CD8-positive, alpha-beta memory T cell (primary cell): ENCODE results near the gene MTFR1L. TPM values are rescaled to one million over a fixed set of nuclear protein-coding genes. Genes with fewer than 3 reads are reported as not detected.

Source experiments
- CTCF ChIA-PET: fragments of 350-600 bp; sonication (Branson Sonifier 250); formaldehyde crosslinking; loops from one replicate; lab custom pipeline; 2021; ENCODE audit warnings: antibody characterized with exemption; lab: Charles Lee
- POLR2A ChIA-PET: fragments of 350-600 bp; sonication (Branson Sonifier 250); formaldehyde crosslinking; loops from one replicate; lab custom pipeline; 2021; ENCODE audit warnings: antibody characterized with exemption; lab: Charles Lee
- DNase-seq, 5 donors: peaks; one replicate each; pipeline versions ENCODE4 v3.0.0 to v3.0.0-alpha.2; 2020 to 2022; ENCODE audit warnings: mixed read lengths in 1 of 5
- H3K27ac ChIP-seq: one replicate; pipeline ENCODE4 v1.7.0; 2013; ENCODE audit warnings: low read depth, mild to moderate bottlenecking, low read length, moderate library complexity
- H3K27me3 ChIP-seq: 2 replicates; pipeline ENCODE4 v1.7.0; 2013; ENCODE audit warnings: low read length, mild to moderate bottlenecking; ENCODE audit not compliant: insufficient read depth, poor library complexity, severe bottlenecking
- H3K36me3 ChIP-seq: 2 replicates; pipeline ENCODE4 v1.7.0; 2013; ENCODE audit warnings: mild to moderate bottlenecking, low read length, moderate library complexity; ENCODE audit not compliant: insufficient read depth
- H3K4me1 ChIP-seq: 2 replicates; pipeline ENCODE4 v1.7.0; 2013; ENCODE audit warnings: mild to moderate bottlenecking, low read length, moderate library complexity; ENCODE audit not compliant: insufficient read depth
- H3K4me3 ChIP-seq: 2 replicates; pipeline ENCODE4 v1.7.0; 2013; ENCODE audit warnings: mild to moderate bottlenecking, low read length
- H3K9me3 ChIP-seq: 2 replicates; pipeline ENCODE4 v1.7.0; 2013; ENCODE audit warnings: mild to moderate bottlenecking, low read length
- H3K27ac Mint-ChIP-seq, 8 donors: one replicate each; pipeline ENCODE4 v1.8.0; 2020 to 2021; ENCODE audit warnings: mixed read lengths in 8 of 8, mild to moderate bottlenecking in 6 of 8, inconsistent platforms in 3 of 8, moderate library complexity in 3 of 8
- H3K27me3 Mint-ChIP-seq, 2 donors: one replicate each; pipeline ENCODE4 v1.8.0; 2020 to 2021; ENCODE audit warnings: mixed read lengths in 2 of 2, mild to moderate bottlenecking in 1 of 2, moderate library complexity in 1 of 2
- H3K36me3 Mint-ChIP-seq, 3 donors: one replicate each; pipeline ENCODE4 v1.8.0; 2020 to 2021; ENCODE audit warnings: mixed read lengths in 3 of 3, inconsistent platforms in 1 of 3, mild to moderate bottlenecking in 1 of 3
- H3K4me1 Mint-ChIP-seq, 3 donors: one replicate each; pipeline ENCODE4 v1.8.0; 2020 to 2021; ENCODE audit warnings: mixed read lengths in 3 of 3, inconsistent platforms in 1 of 3, mild to moderate bottlenecking in 1 of 3
- H3K4me3 Mint-ChIP-seq, 7 donors: one replicate each; pipeline ENCODE4 v1.8.0; 2020 to 2021; ENCODE audit warnings: mixed read lengths in 7 of 7, mild to moderate bottlenecking in 6 of 7, moderate library complexity in 4 of 7, inconsistent platforms in 2 of 7
- H3K9me3 Mint-ChIP-seq, 5 donors: one replicate each; pipeline ENCODE4 v1.8.0; 2020 to 2022; ENCODE audit warnings: mixed read lengths in 5 of 5, mild to moderate bottlenecking in 3 of 5, moderate library complexity in 2 of 5, inconsistent platforms in 1 of 5
- polyA plus RNA-seq: library from polyadenylated mRNA; unstranded; fragments of 300-500 nt; fragmentation: Illumina TruSeq; gene quantifications from one replicate; pipeline ENCODE4 v1.2.3, GENCODE V29; 2021
- total RNA-seq, 2 experiments: library from RNA; stranded (reverse); gene quantifications; one replicate each; pipeline ENCODE4 v1.2.3, GENCODE V29; 2021

Gene MTFR1L
- total RNA-seq (10 to 100 TPM; 30.2 to 33.5 TPM), polyA plus RNA-seq (29.7 TPM)

- Mint-ChIP-seq H3K9me3 (no peaks in the 10 kb centered on the region), H3K27ac (peak within 1 kb of the TSS; percentile 83 to 99 (median 96)), H3K27me3 (peaks cover 0 to 4% of the 10 kb centered on the region in 2 donors), H3K4me1 (peaks cover 30 to 40% (median 35%) of the 10 kb centered on the region in 3 donors), H3K36me3 (peaks cover 0 to 19% (median 0%) of the 10 kb centered on the region in 3 donors), H3K4me3 (peak within 1 kb of the TSS; percentile 92 to 98 (median 94))
- POLR2A ChIA-PET = interaction anchor here (0.8 to 2.7 kb wide), 9 partner anchors 19 to 588 kb away, joined by 3 to 17 read pairs (median 4); partner anchors contain the start of genes LDLRAP1, PAQR7, RSRP1 and SYF2
- Histone ChIP-seq H3K4me3 (peak within 1 kb of the TSS; percentile 71), H3K27ac (peak within 1 kb of the TSS; percentile 90), H3K36me3 (no peaks in the 10 kb centered on the region), H3K9me3 (no peaks in the 10 kb centered on the region), H3K4me1 (peaks cover 37% of the 10 kb centered on the region), H3K27me3 (no peaks in the 10 kb centered on the region)
- CTCF ChIA-PET = interaction anchor here (1.0 to 2.5 kb wide), 8 partner anchors 10 to 299 kb away, joined by 3 to 20 read pairs (median 4); partner anchors contain the start of gene PAQR7
- DNase-seq = peak; percentile 90 to 95 (median 92)
Observed at GRCh38 chr1:25819491-25820246, at the start of gene MTFR1L. Gene MTFR1L (plus strand): TSS chr1:25819954. CDS start chr1:25823105, 3,151 bp downstream.

GRCh38 chr1:25770541-25771220, 49.1 kb upstream of the MTFR1L start:
- CTCF ChIA-PET = no interaction called here
- Mint-ChIP-seq H3K4me3 (no peak overlapping the region), H3K4me1 (peaks cover 39 to 55% (median 46%) of the 10 kb centered on the region in 3 donors), H3K27me3 (no peaks in the 10 kb centered on the region), H3K27ac (peak overlapping the region in 2 of 8 donors; percentile 18 to 63), H3K9me3 (no peaks in the 10 kb centered on the region), H3K36me3 (peaks cover 4 to 33% (median 11%) of the 10 kb centered on the region in 3 donors)
- Histone ChIP-seq H3K4me3 (no peak overlapping the region), H3K9me3 (no peaks in the 10 kb centered on the region), H3K27ac (no peak overlapping the region), H3K4me1 (peaks cover 80% of the 10 kb centered on the region), H3K36me3 (no peaks in the 10 kb centered on the region), H3K27me3 (no peaks in the 10 kb centered on the region)
- peak in 1 of 5 donors; percentile 30 for DNase-seq
- POLR2A ChIA-PET = no interaction called here

DNA sequence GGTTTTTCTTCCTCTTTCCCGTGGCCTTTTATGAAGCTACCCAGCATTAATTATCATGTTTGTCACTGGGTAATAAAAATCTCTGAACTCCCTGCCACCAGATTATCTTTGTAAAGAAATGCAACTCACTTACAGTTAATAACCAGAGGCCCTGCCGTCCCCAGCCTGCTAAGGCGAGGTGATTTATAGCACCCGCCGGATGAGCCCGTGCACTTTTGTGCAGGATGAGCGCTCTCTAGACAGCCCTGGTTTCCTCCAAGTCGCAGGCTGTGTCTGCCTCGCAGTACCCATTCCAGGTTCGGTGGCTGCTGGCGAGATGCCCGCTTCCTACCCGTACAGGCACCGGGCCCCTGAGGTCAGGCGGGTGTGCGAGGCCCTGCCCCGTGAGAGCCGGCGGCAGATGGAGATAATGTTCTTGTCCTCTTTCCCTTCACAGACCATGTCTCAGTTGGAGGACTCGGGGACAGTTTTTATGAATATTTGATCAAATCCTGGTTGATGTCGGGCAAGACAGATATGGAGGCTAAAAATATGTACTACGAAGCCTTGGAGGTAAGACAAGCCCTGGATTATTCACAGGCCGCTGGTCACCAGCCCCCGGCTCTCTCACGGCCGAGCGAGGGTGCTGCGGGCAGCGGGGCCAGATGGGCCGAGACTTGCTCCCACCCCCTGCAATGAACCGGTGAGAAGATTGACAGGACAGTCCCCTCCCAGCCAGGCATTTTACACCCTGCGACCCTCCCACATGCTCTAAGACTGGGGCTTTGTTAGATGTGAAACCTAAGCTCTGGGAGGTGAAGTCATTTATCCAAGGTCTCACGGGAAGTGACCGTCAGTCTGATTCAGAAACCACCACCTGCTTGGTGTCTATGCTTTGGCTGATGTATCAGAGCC, 48.3 kb upstream of the MTFR1L start:
- Mint-ChIP-seq H3K27me3 (no peaks in the 10 kb centered on the region), H3K9me3 (no peaks in the 10 kb centered on the region), H3K4me1 (peaks cover 41 to 55% (median 47%) of the 10 kb centered on the region in 3 donors), H3K4me3 (peak overlapping the region in 1 of 7 donors; percentile 16), H3K27ac (peak overlapping the region in 1 of 8 donors; percentile 81), H3K36me3 (peaks cover 4 to 30% (median 11%) of the 10 kb centered on the region in 3 donors)
- Histone ChIP-seq H3K9me3 (no peaks in the 10 kb centered on the region), H3K27me3 (no peaks in the 10 kb centered on the region), H3K36me3 (no peaks in the 10 kb centered on the region), H3K27ac (no peak overlapping the region), H3K4me3 (no peak overlapping the region), H3K4me1 (peaks cover 78% of the 10 kb centered on the region)
- ChIA-PET CTCF (no interaction called here), POLR2A (no interaction called here)
- DNase-seq = peak in 1 of 5 donors; percentile 59

DNA sequence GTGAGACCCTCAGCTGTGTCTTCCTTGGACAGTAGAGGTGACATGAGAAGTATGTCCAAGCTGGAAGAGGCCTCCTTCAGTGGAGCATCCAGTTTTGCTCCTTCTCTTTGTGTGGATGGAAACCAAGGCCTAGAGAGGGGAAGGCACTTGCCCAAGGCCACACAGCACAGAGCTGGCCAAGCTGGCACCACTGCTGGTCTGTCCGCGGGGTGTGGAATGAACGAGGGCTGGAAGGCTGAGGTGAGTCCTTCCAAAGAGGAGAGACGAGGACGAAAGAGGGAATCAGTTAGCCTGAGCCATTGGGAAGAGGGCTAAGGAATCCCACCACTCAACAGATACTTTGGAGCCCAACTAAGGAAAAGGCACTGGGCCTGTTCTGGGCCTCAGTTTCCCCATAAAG, 47.6 kb upstream of the MTFR1L start:
- Histone ChIP-seq H3K4me1 (peaks cover 77% of the 10 kb centered on the region), H3K27ac (no peak overlapping the region), H3K9me3 (no peaks in the 10 kb centered on the region), H3K27me3 (no peaks in the 10 kb centered on the region), H3K4me3 (no peak overlapping the region), H3K36me3 (no peaks in the 10 kb centered on the region)
- POLR2A ChIA-PET = interaction anchor here (0.5 kb wide), 1 partner anchor 97 kb away, joined by 3 read pairs; no protein-coding TSS in a partner anchor
- Mint-ChIP-seq H3K36me3 (peaks cover 4 to 30% (median 12%) of the 10 kb centered on the region in 3 donors), H3K9me3 (no peaks in the 10 kb centered on the region), H3K4me1 (peaks cover 41 to 55% (median 51%) of the 10 kb centered on the region in 3 donors), H3K4me3 (no peak overlapping the region), H3K27me3 (no peaks in the 10 kb centered on the region), H3K27ac (peak overlapping the region in 2 of 8 donors; percentile 29 to 84)
- CTCF ChIA-PET = no interaction called here
- no peak for DNase-seq

- Histone ChIP-seq H3K4me1 (peaks cover 79% of the 10 kb centered on the region), H3K9me3 (no peaks in the 10 kb centered on the region), H3K36me3 (no peaks in the 10 kb centered on the region), H3K27ac (no peak overlapping the region), H3K27me3 (no peaks in the 10 kb centered on the region), H3K4me3 (no peak overlapping the region)
- no peak for DNase-seq
- H3K9me3 Mint-ChIP-seq = no peaks in the 10 kb centered on the region
- peak overlapping the region in 7 of 8 donors; percentile 4 to 91 (median 81) for H3K27ac Mint-ChIP-seq
- peaks cover 41 to 55% (median 51%) of the 10 kb centered on the region in 3 donors for H3K4me1 Mint-ChIP-seq
- peak overlapping the region in 2 of 7 donors; percentile 23 to 54 for H3K4me3 Mint-ChIP-seq
- no peaks in the 10 kb centered on the region for H3K27me3 Mint-ChIP-seq
- H3K36me3 Mint-ChIP-seq = peaks cover 4 to 28% (median 15%) of the 10 kb centered on the region in 3 donors
- ChIA-PET POLR2A (interaction anchor here (0.5 kb wide), 1 partner anchor 97 kb away, joined by 3 read pairs; no protein-coding TSS in a partner anchor), CTCF (no interaction called here)
Observed at GRCh38 chr1:25772692-25773245, 47.0 kb upstream of the MTFR1L start.

DNA sequence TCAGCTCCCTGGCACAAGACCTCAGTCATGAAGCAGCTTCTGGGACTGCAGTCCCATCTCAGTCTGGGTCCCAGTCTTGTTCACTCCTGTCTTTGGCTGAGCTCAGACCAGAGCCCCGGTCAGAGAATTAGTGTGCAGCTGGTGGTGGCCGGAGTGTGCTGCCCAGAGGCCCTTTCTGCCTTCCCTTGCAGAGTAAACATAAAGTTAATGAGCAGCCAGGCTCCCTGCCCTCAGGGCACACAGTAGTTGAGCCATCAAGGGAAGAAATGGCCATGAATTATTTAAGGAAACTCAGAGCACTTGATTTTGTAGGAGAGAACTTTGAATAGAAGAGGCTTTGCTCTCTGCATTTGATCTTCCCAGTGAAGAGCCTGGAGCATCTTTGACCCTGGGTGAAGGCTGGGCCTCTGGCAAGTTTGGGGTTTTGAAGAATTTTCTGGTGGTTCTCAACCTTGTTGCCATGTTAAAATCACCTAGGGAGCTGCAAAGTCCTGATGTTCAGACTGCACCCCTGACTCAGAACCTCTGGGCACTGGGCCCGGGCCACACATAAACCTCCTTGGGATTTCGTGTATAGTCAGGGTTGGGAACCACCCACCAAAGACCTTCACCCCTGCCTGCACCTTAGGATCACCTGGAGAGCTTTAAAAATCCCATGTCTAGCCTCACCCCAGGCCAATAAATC, 46.2 kb upstream of the MTFR1L start:
- H3K27ac Mint-ChIP-seq = peak overlapping the region; percentile 79 to 99 (median 92)

More for the DNA sequence above, 46.2 kb upstream of the MTFR1L start:
- Histone ChIP-seq H3K27me3 (no peaks in the 10 kb centered on the region), H3K27ac (no peak overlapping the region), H3K4me1 (peaks cover 82% of the 10 kb centered on the region), H3K9me3 (no peaks in the 10 kb centered on the region), H3K4me3 (no peak overlapping the region), H3K36me3 (no peaks in the 10 kb centered on the region)
- Mint-ChIP-seq H3K9me3 (no peaks in the 10 kb centered on the region), H3K4me3 (peak overlapping the region in 3 of 7 donors; percentile 84 to 89 (median 85)), H3K36me3 (peaks cover 4 to 34% (median 15%) of the 10 kb centered on the region in 3 donors), H3K4me1 (peaks cover 41 to 55% (median 51%) of the 10 kb centered on the region in 3 donors), H3K27me3 (no peaks in the 10 kb centered on the region)
- DNase-seq = no peak
- ChIA-PET POLR2A (interaction anchor here (1.2 to 1.5 kb wide), 2 partner anchors 131 to 156 kb away, joined by 3 to 5 read pairs; no protein-coding TSS in a partner anchor), CTCF (interaction anchor here (0.8 to 1.8 kb wide), 5 partner anchors 22 to 165 kb away, joined by 3 to 11 read pairs (median 4); no protein-coding TSS in a partner anchor)
